Cardiac septum (tissue), 1 donor: ENCODE data around the gene PCDH10. TPM values are rescaled to one million over a fixed set of nuclear protein-coding genes. Genes with fewer than 3 reads are reported as not detected.

Experiments
- DNase-seq: peaks from one replicate; pipeline ENCODE4 v3.0.0-alpha.2; 2020; ENCODE audit warnings: low spot score
- intact Hi-C: fragments of 100-400 bp; cut with DNase I; formaldehyde crosslinking; loops from one replicate; pipeline ENCODE4 v1.14.0; 2022
- total RNA-seq: library from RNA; stranded (reverse); fragmentation: NEBNext Ultra II Directional; extraction: Animal tissue kit (Norgen Biotek cat#: 25700); gene quantifications from one replicate; pipeline ENCODE4 v1.2.1, GENCODE V29; 2021
- donor health status: DM: no; HTN: no; CAD: no.

PCDH10 gene
- total RNA-seq, 1 donor from 2014 or later: 0.48 TPM

- no peak for DNase-seq
- intact Hi-C loops: no loop called here
Measured at GRCh38 chr4:133149932-133150471, 908 bp downstream of the PCDH10 start.

- DNase-seq: peak; percentile 72
- intact Hi-C loops: no loop called here
Measured at GRCh38 chr4:133150486-133151340, 1.6 kb downstream of the PCDH10 start.

- DNase-seq: peak; percentile 71
- intact Hi-C loops: no loop called here
Measured at GRCh38 chr4:133151341-133151690, 2.2 kb downstream of the PCDH10 start.

GRCh38 chr4:133151691-133152329 is 2.7 kb downstream of the PCDH10 start:
- DNase-seq: no peak
- intact Hi-C loops: no loop called here

GRCh38 chr4:133152330-133152821 is 3.3 kb downstream of the PCDH10 start:
- DNase-seq: no peak
- intact Hi-C loops: no loop called here

GRCh38 chr4:133152831-133153481 is 3.9 kb downstream of the PCDH10 start:
- DNase-seq: no peak

GRCh38 chr4:133154725-133155124 is 5.6 kb downstream of the PCDH10 start:
- DNase-seq: no peak
- intact Hi-C loops: no loop called here

More at GRCh38 chr4:133152831-133153481, 3.9 kb downstream of the PCDH10 start:
- intact Hi-C loops: no loop called here

GRCh38 chr4:133156096-133156495 is 7.0 kb downstream of the PCDH10 start:
- DNase-seq: peak; percentile 17
- intact Hi-C loops: no loop called here

- intact Hi-C loops: no loop called here
- DNase-seq: no peak
Measured at GRCh38 chr4:133156556-133156955, 7.5 kb downstream of the PCDH10 start.

- intact Hi-C loops: no loop called here
- no peak for DNase-seq
Measured at GRCh38 chr4:133157460-133158160, 8.5 kb downstream of the PCDH10 start.

GRCh38 chr4:133160853-133161252 is 11.8 kb downstream of the PCDH10 start:
- no peak for DNase-seq
- intact Hi-C loops: no loop called here

GRCh38 chr4:133161570-133162295 is 12.6 kb downstream of the PCDH10 start:
- DNase-seq: no peak
- intact Hi-C loops: no loop called here

GRCh38 chr4:133162941-133163340 is 13.8 kb downstream of the PCDH10 start:
- intact Hi-C loops: no loop called here

GRCh38 chr4:133178956-133179355 is 29.9 kb downstream of the PCDH10 start:
- no peak for DNase-seq

More at GRCh38 chr4:133162941-133163340, 13.8 kb downstream of the PCDH10 start:
- DNase-seq: no peak

GRCh38 chr4:133186210-133186609 is 37.1 kb downstream of the PCDH10 start:
- intact Hi-C loops: no loop called here
- no peak for DNase-seq

More at GRCh38 chr4:133178956-133179355, 29.9 kb downstream of the PCDH10 start:
- intact Hi-C loops: no loop called here

- DNase-seq: no peak
- intact Hi-C loops: no loop called here
Measured at GRCh38 chr4:133186845-133187244, 37.8 kb downstream of the PCDH10 start.

GRCh38 chr4:133188433-133189146 is 39.5 kb downstream of the PCDH10 start:
- no peak for DNase-seq
- intact Hi-C loops: no loop called here

GRCh38 chr4:133189147-133189517 is 40.0 kb downstream of the PCDH10 start:
- no peak for DNase-seq
- intact Hi-C loops: no loop called here
